HepG2 (cell line): ENCODE data around the gene CD276.

Experiments used
- ATF6 ChIP-seq: sonication (generic); formaldehyde crosslinking; conservative IDR thresholded peaks from 2 replicates; pipeline ENCODE4 v1.4.0; 2020; ENCODE audit warnings: missing genetic modification reagents
- CHD4 ChIP-seq: fragments of 200-600 bp; sonication (generic); IDR thresholded peaks from 2 replicates; pipeline ENCODE4 v1.7.0; 2017; ENCODE audit warnings: mild to moderate bottlenecking, low read length, borderline replicate concordance
- ESRRA ChIP-seq: sonication (generic); formaldehyde crosslinking; IDR thresholded peaks from 2 replicates; pipeline ENCODE4 v1.5.1; 2020; ENCODE audit warnings: mild to moderate bottlenecking, low read depth, missing genetic modification reagents
- KDM5B ChIP-seq: sonication (generic); formaldehyde crosslinking; IDR thresholded peaks from 2 replicates; pipeline ENCODE4 v1.4.0; 2020; ENCODE audit warnings: missing genetic modification reagents, mild to moderate bottlenecking, borderline replicate concordance
- LRRFIP1 ChIP-seq: sonication (generic); formaldehyde crosslinking; conservative IDR thresholded peaks from 2 replicates; pipeline ENCODE4 v1.4.0; 2020; ENCODE audit warnings: missing genetic modification reagents
- MAFK ChIP-seq, 2 experiments: IDR thresholded peaks in 1 of 2; conservative IDR thresholded peaks in 1 of 2; 2 replicates each; pipeline ENCODE4 v1.6.1; 2011; ENCODE audit warnings: improper control_type of control experiment in 2 of 2, low read length in 2 of 2
- MYNN ChIP-seq: sonication (generic); formaldehyde crosslinking; IDR thresholded peaks from 2 replicates; pipeline ENCODE4 v1.4.0; 2020; ENCODE audit warnings: mild to moderate bottlenecking, low read depth, missing genetic modification reagents
- NR0B2 ChIP-seq: sonication (generic); formaldehyde crosslinking; IDR thresholded peaks from 2 replicates; pipeline ENCODE4 v1.4.0; 2020; ENCODE audit warnings: mild to moderate bottlenecking, missing genetic modification reagents
- POLR2A ChIP-seq, 2 experiments: IDR thresholded peaks; 2 replicates each; pipeline ENCODE4 v1.6.1; 2011; ENCODE audit warnings: low read depth in 2 of 2, low read length in 2 of 2, mild to moderate bottlenecking in 1 of 2, moderate library complexity in 1 of 2; ENCODE audit not compliant: insufficient read depth in 1 of 2
- ZNF432 ChIP-seq: sonication (generic); formaldehyde crosslinking; IDR thresholded peaks from 2 replicates; pipeline ENCODE4 v1.5.0; 2020; ENCODE audit warnings: missing genetic modification reagents, mild to moderate bottlenecking, borderline replicate concordance
- ZNF773 ChIP-seq: sonication (generic); formaldehyde crosslinking; IDR thresholded peaks from 2 replicates; pipeline ENCODE4 v1.4.0; 2020; ENCODE audit warnings: missing genetic modification reagents, borderline replicate concordance
- ZNF788 ChIP-seq: sonication (generic); formaldehyde crosslinking; IDR thresholded peaks from 2 replicates; pipeline ENCODE4 v1.5.0; 2020; ENCODE audit warnings: mild to moderate bottlenecking, missing genetic modification reagents, borderline replicate concordance

GRCh38 chr15:73711526-73711925, 27.3 kb downstream of the CD276 start:
- TF ChIP-seq CHD4 (no peak), KDM5B (no peak), LRRFIP1 (CRISPR knock-in tag) (no peak), ESRRA (no peak), MYNN (CRISPR knock-in tag) (no peak), MAFK (conservative IDR thresholded peaks at IDR 0.05 in 1 of 2, IDR thresholded peaks at IDR 0.05 in 1 of 2; ENCODE audit: low read length in 2 of 2) (no peak), ZNF432 (CRISPR knock-in tag) (no peak), ATF6 (CRISPR knock-in tag) (no peak), ZNF773 (CRISPR knock-in tag) (no peak), POLR2A (IDR thresholded peaks at IDR 0.05; ENCODE audit: insufficient read depth in 1 of 2, low read depth in 2 of 2, low read length in 2 of 2) (no peak), NR0B2 (CRISPR knock-in tag) (no peak), ZNF788 (CRISPR knock-in tag) (no peak)
